CD4-positive, alpha-beta T cell (primary cell): ENCODE measurements around the gene C10orf71. TPM values are rescaled to one million over a fixed set of nuclear protein-coding genes. Genes with fewer than 3 reads are reported as not detected.
A peak's percentile ranks its signal among the peaks of the same experiment; 100 is the strongest.

Source experiments
- ATAC-seq: fragments of 200-7000 bp; cut with Tn5 transposase; one replicate; pipeline ENCODE4 v1.10.0; 2022; ENCODE audit warnings: mild to moderate bottlenecking; ENCODE audit not compliant: poor library complexity
- CTCF ChIA-PET: fragments of 350-600 bp; sonication (Branson Sonifier 250); formaldehyde crosslinking; loops from one replicate; lab custom pipeline; 2021; ENCODE audit warnings: antibody characterized with exemption, inconsistent platforms; lab: Charles Lee
- POLR2A ChIA-PET: fragments of 350-600 bp; sonication (Branson Sonifier 250); formaldehyde crosslinking; loops from one replicate; lab custom pipeline; 2021; ENCODE audit warnings: antibody characterized with exemption, inconsistent platforms; lab: Charles Lee
- DNase-seq, 14 experiments: peaks; one replicate each; pipeline ENCODE4 v3.0.0-alpha.2; 2013 to 2020; ENCODE audit warnings: mixed read lengths in 2 of 14
- H3K27ac ChIP-seq, 2 donors: one replicate each; pipeline versions ENCODE4 v1.5.1 to v1.7.0; 2013; ENCODE audit warnings: low read length in 2 of 2, low read depth in 1 of 2, mild to moderate bottlenecking in 1 of 2
- H3K27me3 ChIP-seq, 2 experiments: 1 replicate in 1 of 2; 2 replicates in 1 of 2; pipeline versions ENCODE4 v1.6.1 to v1.7.0; 2013; ENCODE audit warnings: low read length in 2 of 2, control low read depth in 1 of 2, mild to moderate bottlenecking in 1 of 2, moderate library complexity in 1 of 2; ENCODE audit not compliant: insufficient read depth in 2 of 2, control insufficient read depth in 1 of 2
- H3K36me3 ChIP-seq: one replicate; pipeline ENCODE4 v1.6.1; 2013; ENCODE audit warnings: low read length, control low read depth; ENCODE audit not compliant: insufficient read depth
- H3K4me1 ChIP-seq: one replicate; pipeline ENCODE4 v1.6.1; 2013; ENCODE audit warnings: low read length, control low read depth; ENCODE audit not compliant: insufficient read depth
- H3K4me3 ChIP-seq: one replicate; pipeline ENCODE4 v1.5.1; 2013; ENCODE audit warnings: mild to moderate bottlenecking, low read length, moderate library complexity
- H3K9me3 ChIP-seq, 2 experiments: 1 replicate in 1 of 2; 2 replicates in 1 of 2; pipeline versions ENCODE4 v1.6.1 to v1.7.0; 2013; ENCODE audit warnings: low read length in 2 of 2, mild to moderate bottlenecking in 2 of 2, control low read depth in 1 of 2, moderate library complexity in 1 of 2; ENCODE audit not compliant: control insufficient read depth in 1 of 2, insufficient read depth in 1 of 2
- H3K27ac Mint-ChIP-seq: one replicate; pipeline ENCODE4 v1.8.0; 2020; ENCODE audit warnings: mixed read lengths
- H3K27me3 Mint-ChIP-seq: one replicate; pipeline ENCODE4 v1.8.0; 2021; ENCODE audit warnings: mixed read lengths
- H3K36me3 Mint-ChIP-seq: one replicate; pipeline ENCODE4 v1.8.0; 2021; ENCODE audit warnings: low read depth, mixed read lengths
- H3K4me1 Mint-ChIP-seq: one replicate; pipeline ENCODE4 v1.8.0; 2021; ENCODE audit warnings: low read depth, mixed read lengths
- H3K4me3 Mint-ChIP-seq: one replicate; pipeline ENCODE4 v1.8.0; 2020; ENCODE audit warnings: mild to moderate bottlenecking, mixed read lengths
- H3K9me3 Mint-ChIP-seq: one replicate; pipeline ENCODE4 v1.8.0; 2020; ENCODE audit warnings: mixed read lengths
- CTCF ChIP-seq: fragments of 200-600 bp; IDR thresholded peaks from one replicate; pipeline ENCODE4 v1.8.0; 2022; ENCODE audit warnings: antibody characterized with exemption, mild to moderate bottlenecking
- intact Hi-C, 2 experiments: fragments of 100-400 bp; cut with DNase I in 1 of 2; cut with micrococcal nuclease in 1 of 2; formaldehyde crosslinking; loops; one replicate each; pipeline versions ENCODE4 v1.15.1 to v1.9.0; 2023 to 2025; cut with DNase I, micrococcal nuclease
- total RNA-seq, 174 experiments: library from RNA in 2 of 174; stranded (reverse) in 2 of 174; gene quantifications; one replicate each; pipeline ENCODE4 v1.2.3 and lab custom pipeline; 2021 to 2026

C10orf71 gene
- total RNA-seq, 2 experiments from 2014 or later: not detected

- no peak for TF ChIP-seq CTCF
- ATAC-seq: no peak
- H3K4me3 Mint-ChIP-seq: no peak overlapping the region
- DNase-seq: no peak
- no peaks in the 10 kb centered on the region for H3K9me3 Mint-ChIP-seq
- no peaks in the 10 kb centered on the region for H3K27me3 ChIP-seq
- H3K4me1 Mint-ChIP-seq: no peaks in the 10 kb centered on the region
- H3K4me1 ChIP-seq: no peaks in the 10 kb centered on the region
- H3K27ac Mint-ChIP-seq: no peak overlapping the region
- H3K4me3 ChIP-seq: no peak overlapping the region
- ChIA-PET CTCF (no interaction called here), POLR2A (no interaction called here)
- H3K36me3 Mint-ChIP-seq: no peaks in the 10 kb centered on the region
- intact Hi-C loops: no loop called here
- peaks cover 5% of the 10 kb centered on the region for H3K27me3 Mint-ChIP-seq
- H3K36me3 ChIP-seq: no peaks in the 10 kb centered on the region
- peaks cover 0 to 16% of the 10 kb centered on the region in 2 experiments for H3K9me3 ChIP-seq
- H3K27ac ChIP-seq: no peak overlapping the region
Observed at GRCh38 chr10:49357910-49358309, 58.9 kb downstream of the C10orf71 start.

GRCh38 chr10:49359349-49360270 lies 60.6 kb downstream of the C10orf71 start:
- H3K4me3 ChIP-seq: no peak overlapping the region
- no peaks in the 10 kb centered on the region for H3K9me3 Mint-ChIP-seq
- intact Hi-C loops: no loop called here
- H3K9me3 ChIP-seq: peaks cover 0 to 16% of the 10 kb centered on the region in 2 experiments
- CTCF ChIA-PET: no interaction called here
- peaks cover 5% of the 10 kb centered on the region for H3K27me3 Mint-ChIP-seq
- H3K36me3 ChIP-seq: no peaks in the 10 kb centered on the region
- POLR2A ChIA-PET: no interaction called here
- H3K36me3 Mint-ChIP-seq: no peaks in the 10 kb centered on the region
- DNase-seq (no peak), ATAC-seq (no peak)
- no peak overlapping the region for H3K4me3 Mint-ChIP-seq
- H3K27ac ChIP-seq: no peak overlapping the region
- H3K4me1 Mint-ChIP-seq: no peaks in the 10 kb centered on the region
- H3K27ac Mint-ChIP-seq: no peak overlapping the region
- no peak for TF ChIP-seq CTCF
- no peaks in the 10 kb centered on the region for H3K4me1 ChIP-seq
- H3K27me3 ChIP-seq: peaks cover 0 to 2% of the 10 kb centered on the region in 2 experiments

- H3K4me1 ChIP-seq: no peaks in the 10 kb centered on the region
- no peak for TF ChIP-seq CTCF
- Mint-ChIP-seq H3K27ac (no peak overlapping the region), H3K4me3 (no peak overlapping the region), H3K4me1 (no peaks in the 10 kb centered on the region), H3K27me3 (peaks cover 5% of the 10 kb centered on the region), H3K9me3 (no peaks in the 10 kb centered on the region), H3K36me3 (no peaks in the 10 kb centered on the region)
- intact Hi-C loops: no loop called here
- no peak for ATAC-seq
- CTCF ChIA-PET: no interaction called here
- POLR2A ChIA-PET: no interaction called here
- H3K4me3 ChIP-seq: no peak overlapping the region
- peaks cover 0 to 16% of the 10 kb centered on the region in 2 experiments for H3K9me3 ChIP-seq
- DNase-seq: peak in 1 of 14 experiments; percentile 20
- H3K27ac ChIP-seq: no peak overlapping the region
- no peaks in the 10 kb centered on the region for H3K36me3 ChIP-seq
- H3K27me3 ChIP-seq: peaks cover 0 to 2% of the 10 kb centered on the region in 2 experiments
Observed at GRCh38 chr10:49360271-49361177, 61.6 kb downstream of the C10orf71 start.
